Stimulated activated CD4-positive, alpha-beta T cell treated with anti-CD3 and anti-CD28 coated beads, Interleukin-12 subunit alpha, Interleukin-12 subunit beta, amount 100 ng/mL, for 4 hours (primary cell): ENCODE results near the gene CHST8.

ENCODE experiments used
- DNase-seq: peaks from one replicate; pipeline ENCODE4 v3.0.0-alpha.2; 2020

CHST8 gene

DNA sequence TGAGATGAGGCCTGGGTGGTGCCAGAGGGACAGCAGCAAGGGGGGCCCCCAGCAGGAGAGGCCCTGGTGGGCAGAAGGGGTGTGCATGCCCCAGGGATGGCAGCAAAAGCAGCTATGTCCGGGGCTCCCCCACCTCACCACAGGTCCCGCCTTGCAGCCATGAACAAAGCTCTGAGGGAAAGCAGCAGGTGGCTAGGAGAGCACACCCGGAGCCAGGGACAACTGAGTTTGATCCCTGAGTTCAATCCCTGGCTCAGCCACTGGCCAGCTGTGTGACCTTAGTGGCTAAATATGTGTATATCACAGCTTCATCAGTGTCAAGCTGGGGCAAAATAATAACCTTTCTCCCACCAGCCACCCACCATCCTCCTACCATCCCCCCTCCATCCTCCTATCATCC is 127.3 kb downstream of the CHST8 start:
- DNase-seq: no peak

DNA sequence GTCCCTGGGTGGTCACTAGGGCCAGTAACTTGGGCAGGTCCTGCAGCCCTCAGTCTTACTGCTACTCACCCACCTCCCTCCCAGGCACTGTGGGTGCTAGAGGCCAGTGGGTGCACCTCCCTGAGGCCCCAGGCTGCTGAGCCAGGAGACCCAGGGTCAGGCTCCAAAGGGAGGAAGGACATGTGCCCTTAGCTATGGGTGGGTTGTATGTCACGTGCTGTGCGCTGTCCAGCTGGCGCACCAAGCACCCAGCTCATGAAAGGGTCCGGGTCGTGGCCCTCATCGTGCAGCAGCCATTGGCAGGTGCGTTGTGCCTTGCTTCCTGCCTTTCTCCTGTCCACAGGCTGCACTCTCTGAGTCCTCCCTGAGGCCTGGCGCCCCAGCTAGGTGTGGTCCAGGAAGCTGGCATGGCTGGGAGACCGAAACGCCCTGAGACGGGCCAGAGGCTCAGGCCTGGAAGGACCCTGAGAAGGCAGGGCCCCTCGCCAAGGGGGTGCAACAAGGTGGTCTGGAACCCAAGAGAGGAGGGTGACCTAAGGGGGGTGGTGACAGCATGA is 127.9 kb downstream of the CHST8 start:
- no peak for DNase-seq

DNA sequence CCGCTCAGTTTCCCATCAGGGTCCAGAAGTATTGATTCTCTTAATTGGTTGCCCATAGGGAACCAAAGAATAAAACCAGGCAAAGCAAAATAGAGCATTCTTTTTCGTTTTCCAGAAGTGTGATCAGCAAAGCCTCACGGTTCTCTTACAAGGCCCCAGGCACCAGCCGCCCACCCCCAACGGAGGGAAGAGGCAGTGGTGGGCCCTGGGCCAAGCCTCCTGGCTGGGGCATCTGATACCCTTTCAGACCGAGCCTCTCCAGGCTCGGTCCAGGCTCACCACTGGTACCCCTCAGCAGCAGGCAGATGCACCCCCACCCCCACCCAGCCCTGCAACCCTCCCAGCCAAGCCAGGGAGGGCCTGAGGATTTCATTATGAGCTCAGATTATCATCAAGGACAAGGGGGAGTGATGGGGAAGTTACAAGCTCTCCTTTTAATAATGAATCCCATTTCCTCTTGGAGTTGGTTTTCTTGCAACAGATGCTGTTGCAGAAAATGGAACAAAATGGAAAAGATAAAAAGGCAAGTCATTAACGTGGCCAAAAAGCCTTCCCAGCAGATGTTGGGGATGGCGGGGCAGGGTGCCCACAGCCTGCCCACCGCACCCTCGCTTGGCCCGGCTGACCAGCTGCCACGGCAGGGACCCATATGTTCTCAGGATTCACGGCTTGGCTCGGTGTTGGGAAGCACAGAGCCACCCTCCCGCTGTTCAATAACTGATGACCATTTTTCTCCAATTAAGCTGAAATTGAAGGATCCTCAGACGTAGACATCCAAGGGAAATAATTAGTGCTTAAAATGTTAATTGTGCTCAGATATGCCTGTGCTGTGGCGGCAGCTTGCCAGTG is 129.1 kb downstream of the CHST8 start:
- DNase-seq: no peak

DNA sequence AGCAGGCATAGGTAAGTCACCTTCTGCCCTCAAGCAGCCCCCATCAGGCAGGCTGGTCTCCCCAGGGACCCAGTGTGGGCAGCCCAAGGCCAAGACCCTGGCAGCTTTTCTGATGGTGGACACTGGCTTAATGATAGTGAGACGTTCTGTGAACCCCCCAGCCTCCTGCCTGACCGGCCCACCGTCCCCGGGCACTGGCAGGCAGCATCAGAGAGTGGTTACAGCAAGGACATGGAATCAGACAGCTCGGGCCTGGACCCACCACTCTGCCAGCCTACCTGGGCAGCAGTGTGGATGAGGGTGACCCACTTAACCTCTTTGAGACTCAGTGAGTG is 129.7 kb downstream of the CHST8 start:
- DNase-seq: no peak

DNA sequence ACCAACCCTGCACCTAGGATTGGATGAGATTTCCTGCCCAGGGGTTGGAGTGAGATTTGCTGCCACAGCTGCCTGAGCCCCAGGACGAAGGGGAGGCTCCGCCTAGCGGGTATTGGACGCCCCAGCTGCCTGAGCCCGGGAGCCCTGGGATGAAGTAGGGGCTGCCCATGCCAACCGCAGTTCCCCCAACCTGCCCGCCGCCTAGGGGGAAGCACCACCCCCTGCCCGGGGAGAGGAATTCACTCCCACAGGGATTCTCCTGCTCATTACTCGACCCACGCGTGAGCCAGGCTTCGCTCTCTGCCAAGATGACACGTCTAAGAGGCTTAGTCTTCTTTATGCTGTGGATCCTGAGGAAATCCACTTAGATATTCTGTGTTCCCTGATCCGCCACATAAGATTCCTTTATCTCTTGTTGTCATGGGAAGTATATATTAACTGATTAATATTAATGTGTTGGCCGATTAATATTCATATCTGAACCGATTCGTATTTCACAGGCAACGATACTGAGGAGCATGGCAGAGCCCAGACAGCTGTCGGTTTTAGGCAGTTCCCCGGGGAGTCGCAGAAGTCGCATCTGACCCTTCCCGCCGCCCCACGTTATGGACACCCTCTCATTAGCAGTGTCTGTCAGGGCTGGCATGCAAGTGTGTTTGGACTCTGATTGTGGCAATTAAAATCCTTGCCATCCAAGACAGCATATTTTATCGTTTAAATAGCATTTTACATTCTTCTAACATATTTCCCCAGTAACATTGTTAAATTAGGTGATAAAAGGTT is 130.5 kb downstream of the CHST8 start:
- DNase-seq: no peak

DNA sequence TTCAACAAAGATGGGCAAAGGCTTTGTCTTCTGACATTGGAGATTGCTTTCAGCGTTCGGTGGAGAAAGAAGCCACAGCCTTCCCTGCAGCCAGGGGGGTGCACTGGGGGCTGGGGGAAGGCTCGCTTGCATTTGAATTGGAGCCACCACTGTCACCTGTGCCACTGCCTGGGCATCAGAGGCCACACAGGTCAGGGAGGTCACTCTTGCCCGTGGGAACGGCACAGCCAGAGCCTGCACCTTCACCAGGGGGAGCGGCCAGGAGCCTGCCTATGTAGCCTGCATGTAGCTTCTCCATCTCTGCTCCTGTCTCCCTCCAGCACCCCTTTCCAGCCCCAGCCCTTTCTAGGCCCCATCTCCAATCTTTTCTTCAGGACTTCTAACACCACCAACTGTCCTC is 131.2 kb downstream of the CHST8 start:
- DNase-seq: no peak

DNA sequence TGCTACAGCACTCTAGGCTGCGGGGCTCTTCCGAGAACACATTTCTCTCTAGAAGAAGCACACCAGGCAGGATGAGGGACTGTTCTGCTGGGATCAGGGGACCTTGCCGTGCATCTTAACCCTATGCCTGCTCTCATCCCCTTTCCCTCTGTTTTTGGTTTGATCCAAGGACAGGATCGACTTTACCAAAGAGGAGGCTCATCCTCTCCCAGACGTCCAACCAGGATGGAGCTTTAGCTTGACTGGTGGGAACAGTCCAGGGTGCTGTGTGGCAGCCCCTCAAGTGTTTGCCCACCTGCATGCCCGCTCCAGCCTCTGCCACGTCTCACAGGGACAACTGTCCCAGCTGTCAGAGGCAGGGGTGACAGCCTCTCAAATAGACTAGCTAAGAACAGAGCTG is 132.6 kb downstream of the CHST8 start:
- DNase-seq: no peak

DNA sequence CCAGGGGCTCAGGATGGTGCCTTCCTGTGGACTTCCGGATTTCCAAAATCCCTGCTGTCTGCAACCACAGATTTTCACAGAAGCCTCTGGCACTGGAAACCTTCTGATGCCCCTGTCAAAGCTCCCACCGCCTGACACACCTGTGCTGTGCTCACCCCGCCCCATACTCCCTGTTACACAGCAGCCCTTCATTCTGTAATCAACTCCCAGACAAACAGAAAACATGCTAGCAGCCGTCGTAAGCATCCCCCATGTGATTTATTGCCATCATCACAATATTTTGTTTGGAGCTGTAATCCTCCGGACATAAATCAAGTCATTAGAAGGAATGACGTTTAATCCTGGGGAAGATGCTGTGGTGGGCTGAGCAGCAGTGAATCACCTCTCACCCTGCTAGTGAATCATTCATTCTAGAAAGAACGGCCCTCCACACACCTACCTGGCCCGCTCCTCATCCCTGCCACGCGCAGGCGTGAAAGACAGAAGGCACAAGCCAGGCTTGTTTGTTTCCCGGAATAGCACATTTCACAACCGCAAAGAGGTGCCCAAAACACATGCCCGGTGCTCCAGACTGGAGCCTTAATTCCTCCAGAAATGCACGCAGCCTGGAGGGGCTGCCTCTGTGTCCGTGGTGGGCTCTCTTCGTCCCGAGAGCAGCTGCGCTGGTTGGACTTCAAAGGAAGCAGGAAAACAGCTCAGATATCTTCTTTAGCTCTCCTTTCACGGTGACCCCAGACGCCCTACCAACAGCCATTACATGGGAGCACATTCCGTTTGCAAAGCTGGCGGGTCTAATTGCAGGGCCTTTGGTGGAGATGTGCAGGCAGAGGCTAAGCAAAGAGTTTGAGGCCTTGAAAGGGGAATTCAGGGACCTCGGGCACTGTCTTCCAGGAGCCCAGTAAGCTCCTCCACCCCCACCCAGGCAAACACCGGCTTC is 133.6 kb downstream of the CHST8 start:
- DNase-seq: no peak

DNA sequence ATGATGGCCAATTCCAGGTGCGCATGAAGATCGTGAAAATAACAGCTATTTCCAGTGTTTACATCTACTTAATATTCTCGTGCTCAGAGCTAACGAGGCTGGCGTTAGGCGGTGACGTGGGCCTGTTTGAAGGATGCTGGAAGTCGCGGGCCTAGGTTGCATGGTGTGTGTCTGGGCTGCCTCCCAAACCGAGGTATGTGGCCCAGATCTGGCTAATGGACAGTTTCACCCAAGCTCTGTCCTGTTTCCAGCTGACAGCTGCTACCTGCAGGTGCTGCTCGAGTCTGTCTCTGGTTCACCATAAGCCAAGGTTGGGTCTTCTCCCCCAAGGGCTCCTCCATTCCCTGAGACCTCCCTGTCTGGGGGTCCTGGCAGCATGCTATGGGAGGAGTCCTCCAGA is 134.4 kb downstream of the CHST8 start:
- DNase-seq: no peak

DNA sequence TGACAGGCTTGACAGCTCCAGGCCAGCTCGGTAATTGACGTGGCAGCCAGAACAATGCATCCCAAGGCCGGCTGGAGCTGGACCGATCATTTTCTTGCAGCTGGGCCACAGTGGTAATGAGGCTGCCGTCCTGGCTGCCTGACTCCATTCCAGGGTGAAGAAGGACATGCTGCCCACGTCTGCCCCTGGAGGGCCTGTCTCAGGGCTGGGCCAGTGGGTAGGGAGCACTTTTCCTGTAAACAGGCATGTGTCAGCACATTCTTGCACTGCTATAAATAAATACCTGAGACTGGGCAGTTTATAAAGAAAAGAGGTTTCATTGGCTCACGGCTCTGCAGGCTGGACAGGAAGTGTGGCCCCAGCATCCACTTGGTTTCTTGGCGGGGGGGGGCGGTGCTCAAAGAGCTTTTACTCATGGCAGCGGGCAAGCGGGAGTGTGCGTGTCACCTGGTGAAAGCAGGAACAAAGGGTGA is 136.8 kb downstream of the CHST8 start:
- no peak for DNase-seq

DNA sequence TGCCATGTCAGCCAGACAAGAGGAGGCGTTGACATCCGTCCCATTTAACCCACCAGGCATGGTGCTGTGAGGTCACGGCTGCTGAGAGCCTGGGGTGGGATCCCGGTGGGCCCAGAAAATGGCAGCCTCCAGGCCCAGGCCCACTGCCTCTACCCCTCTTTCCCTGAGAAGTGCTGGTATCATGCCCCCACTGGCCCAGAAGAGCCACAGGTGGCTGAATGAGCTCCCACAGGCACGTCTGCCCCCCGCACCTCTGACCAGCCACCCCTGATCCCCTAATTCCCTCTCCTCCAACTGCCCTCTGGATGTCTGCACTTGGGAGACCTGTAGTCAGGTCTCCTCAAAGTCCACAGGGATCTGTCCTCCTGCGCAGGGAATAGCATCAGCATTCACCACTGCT is 137.6 kb downstream of the CHST8 start:
- DNase-seq: no peak

DNA sequence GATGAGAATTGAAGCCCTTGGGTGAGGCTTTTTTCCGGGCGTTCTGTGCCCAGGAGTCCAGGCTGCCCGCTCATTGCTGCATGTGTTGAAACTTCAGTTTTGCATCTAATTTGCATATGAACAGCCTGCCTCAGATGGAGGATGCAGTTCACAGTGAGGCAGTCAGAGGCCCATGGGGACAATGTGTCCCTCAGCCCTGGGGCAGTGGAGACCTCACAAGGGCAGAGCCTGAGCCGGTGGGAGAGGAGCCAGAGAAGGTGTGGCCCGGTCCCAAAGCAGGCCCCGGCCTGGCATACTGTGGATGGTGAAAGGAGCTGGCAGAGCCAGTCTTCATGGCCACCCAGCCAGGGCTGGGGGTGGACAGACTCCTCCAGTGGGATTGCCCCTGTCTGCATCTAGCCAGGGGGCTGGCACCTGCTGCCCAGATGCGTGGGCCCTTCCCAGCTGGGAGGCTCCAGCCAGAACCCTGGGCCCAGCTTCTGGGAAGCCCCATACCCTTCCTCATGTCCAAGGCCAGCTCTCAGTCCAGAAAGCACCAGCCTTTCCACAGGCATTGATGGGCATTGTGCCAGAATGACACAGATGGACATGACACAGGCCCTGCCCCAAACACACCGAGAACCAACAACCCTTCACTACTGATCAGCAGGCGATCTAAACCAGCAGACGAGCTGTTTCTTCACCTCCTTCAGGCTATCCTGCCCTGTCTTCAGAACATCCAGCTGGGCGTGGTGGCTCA is 142.0 kb downstream of the CHST8 start:
- DNase-seq: no peak

DNA sequence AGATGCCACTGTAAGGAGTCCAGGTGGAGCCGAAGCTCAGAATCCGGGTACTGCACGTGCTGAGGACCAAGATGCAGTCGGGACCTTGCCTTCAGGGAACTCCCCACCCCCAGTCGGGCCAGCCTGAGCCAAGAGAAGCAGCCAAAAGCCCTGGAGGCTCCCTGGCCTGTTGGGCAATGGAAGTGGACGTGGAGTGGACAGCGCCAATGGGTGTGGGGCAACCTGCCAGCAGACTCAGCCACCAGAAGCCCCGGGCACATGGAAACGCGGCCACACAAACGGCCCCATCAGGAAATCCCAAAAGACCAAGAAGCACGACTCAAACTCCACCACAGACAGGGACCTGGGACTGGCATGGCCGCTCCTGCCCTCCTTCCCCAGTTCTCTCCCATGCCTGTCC is 144.9 kb downstream of the CHST8 start:
- DNase-seq: no peak

DNA sequence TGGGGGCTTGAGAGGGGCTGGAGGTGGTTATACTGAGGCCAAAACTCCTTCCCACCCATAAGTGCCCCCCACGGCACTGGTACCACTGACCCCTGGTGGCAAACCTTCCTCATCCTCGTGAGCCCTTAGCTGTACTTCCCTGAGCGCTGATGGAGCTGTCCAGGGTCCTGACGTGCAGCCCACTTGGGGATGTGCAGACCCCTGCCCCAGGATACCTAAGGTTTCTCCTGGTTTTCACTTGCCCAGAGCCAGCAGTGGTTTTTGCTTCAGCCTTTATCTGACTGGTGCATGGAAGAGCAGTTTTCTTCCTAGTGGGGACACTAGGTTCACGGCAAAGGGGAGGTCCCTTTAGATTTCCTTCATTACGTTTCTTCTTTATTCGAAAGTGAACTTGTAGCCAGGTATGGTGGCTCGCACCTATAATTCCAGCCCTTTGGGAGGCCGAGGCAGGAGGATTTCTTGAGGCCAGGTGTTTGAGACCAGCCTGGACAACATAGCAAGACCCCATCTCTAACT is 146.2 kb downstream of the CHST8 start:
- DNase-seq: peak; percentile 26

DNA sequence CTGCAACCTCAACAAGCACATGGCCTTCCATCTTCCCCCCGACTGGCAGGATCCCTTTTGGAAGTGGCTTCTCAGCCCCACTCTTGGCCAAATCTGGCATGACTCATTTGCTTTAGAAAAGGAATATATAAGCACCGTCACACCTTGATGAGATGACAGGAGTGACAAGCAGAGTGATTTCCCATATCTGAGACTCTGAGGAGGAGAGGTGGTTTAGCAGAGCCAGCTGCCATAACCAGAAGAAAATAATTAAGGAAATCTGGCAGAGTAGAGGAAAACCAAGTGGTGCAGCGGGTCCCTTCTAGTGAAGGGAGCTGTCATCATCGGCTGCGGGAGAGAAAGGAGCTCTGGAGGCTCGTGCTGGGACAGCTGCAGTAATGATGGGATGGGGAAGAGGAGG is 147.5 kb downstream of the CHST8 start:
- no peak for DNase-seq

DNA sequence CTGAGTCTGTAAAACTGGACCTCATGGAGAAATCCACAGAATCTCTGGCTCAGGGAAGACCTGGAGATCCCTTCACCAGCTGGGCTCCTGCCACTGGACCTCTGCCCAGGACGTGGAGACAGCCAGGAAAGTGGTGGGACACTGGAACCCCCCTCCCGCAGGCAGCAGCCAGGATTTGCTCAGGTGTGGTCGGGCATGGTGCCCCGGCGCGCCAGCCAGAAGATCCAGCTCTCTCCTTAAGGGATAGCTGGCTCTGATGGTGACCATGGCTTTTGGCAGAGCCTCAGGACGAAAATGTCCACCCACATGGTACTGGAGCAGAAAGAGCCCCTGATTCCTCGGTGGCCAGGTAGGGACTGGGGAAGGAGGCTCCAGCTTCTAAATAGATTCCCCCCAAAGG is 148.4 kb downstream of the CHST8 start:
- no peak for DNase-seq

DNA sequence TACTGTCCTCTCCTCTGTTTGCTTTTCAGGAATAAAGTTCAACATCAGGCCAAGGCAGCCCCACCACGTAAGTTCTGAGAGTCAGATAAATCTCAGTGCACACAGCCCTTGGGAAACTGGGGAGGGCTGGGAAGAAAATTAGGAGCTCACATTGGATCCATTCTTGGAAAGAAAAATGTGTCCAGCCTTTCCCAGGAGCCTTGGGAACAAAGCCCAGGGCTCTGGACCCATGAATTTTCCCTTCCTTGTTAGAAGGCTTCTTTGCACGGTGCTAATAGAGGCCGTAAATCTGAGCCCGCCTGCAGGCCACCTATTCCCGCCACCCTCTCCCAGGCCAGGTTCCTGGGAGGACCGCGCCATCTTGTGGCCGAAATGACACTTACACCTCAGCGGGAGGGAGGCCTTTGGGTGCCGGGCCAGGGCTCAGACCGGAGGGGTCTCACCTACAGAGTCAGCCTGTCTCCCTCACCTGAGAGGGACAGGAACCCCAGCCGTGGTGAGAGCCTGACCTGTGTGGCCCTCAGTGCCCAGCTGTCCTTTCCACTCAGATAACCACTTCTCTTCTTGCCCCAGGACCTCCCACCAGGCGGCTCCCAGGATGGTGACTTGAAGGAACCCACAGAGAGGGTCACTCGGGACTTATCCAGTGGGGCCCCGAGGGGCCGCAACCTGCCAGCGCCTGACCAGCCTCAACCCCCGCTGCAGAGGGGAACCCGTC is 149.8 kb downstream of the CHST8 start:
- DNase-seq: peak; percentile 59

DNA sequence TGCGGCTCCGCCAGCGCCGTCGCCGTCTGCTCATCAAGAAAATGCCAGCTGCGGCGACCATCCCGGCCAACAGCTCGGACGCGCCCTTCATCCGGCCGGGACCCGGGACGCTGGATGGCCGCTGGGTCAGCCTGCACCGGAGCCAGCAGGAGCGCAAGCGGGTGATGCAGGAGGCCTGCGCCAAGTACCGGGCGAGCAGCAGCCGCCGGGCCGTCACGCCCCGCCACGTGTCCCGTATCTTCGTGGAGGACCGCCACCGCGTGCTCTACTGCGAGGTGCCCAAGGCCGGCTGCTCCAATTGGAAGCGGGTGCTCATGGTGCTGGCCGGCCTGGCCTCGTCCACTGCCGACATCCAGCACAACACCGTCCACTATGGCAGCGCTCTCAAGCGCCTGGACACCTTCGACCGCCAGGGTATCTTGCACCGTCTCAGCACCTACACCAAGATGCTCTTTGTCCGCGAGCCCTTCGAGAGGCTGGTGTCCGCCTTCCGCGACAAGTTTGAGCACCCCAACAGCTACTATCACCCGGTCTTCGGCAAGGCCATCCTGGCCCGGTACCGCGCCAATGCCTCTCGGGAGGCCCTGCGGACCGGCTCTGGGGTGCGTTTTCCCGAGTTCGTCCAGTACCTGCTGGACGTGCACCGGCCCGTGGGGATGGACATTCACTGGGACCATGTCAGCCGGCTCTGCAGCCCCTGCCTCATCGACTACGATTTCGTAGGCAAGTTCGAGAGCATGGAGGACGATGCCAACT is 150.5 kb downstream of the CHST8 start:
- no peak for DNase-seq

DNA sequence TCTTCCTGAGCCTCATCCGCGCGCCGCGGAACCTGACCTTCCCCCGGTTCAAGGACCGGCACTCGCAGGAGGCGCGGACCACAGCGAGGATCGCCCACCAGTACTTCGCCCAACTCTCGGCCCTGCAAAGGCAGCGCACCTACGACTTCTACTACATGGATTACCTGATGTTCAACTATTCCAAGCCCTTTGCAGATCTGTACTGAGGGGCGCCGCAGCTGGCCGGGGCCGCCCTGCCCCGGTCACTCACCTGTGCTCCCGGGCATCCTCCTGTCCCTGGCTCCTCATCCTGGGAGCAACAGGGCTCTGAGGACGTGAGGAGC is 151.1 kb downstream of the CHST8 start:
- no peak for DNase-seq
